HCT116 (cell line): ENCODE measurements around the gene MDM4.

Experiments used
- CEBPB ChIP-seq: IDR thresholded peaks from 2 replicates; pipeline ENCODE4 v1.6.1; 2012; ENCODE audit warnings: low read depth
- EZH2 ChIP-seq: fragments of 200-600 bp; sonication (generic); IDR thresholded peaks from 2 replicates; pipeline ENCODE4 v1.6.1; 2017; ENCODE audit warnings: antibody characterized with exemption, mixed run types
- POLR2A ChIP-seq: IDR thresholded peaks from 2 replicates; pipeline ENCODE4 v1.7.0; 2011; ENCODE audit warnings: borderline replicate concordance; ENCODE audit not compliant: insufficient read depth, insufficient read length; ENCODE audit errors: extremely low read depth
- SIN3A ChIP-seq: IDR thresholded peaks from 2 replicates; pipeline ENCODE4 v1.6.1; 2012; ENCODE audit warnings: low read depth
- TF ChIP-seq, protein P1 (sequence below), 3 experiments: fragments of 200-600 bp in 1 of 3; sonication (generic) in 1 of 3; IDR thresholded peaks in 2 of 3; conservative IDR thresholded peaks in 1 of 3; 2 replicates each; pipeline ENCODE4 v1.5.1; 2012 to 2017; ENCODE audit warnings: low read depth in 2 of 3, low read length in 2 of 3, antibody characterized with exemption in 1 of 3, borderline replicate concordance in 1 of 3, control low read depth in 1 of 3, mild to moderate bottlenecking in 1 of 3, mixed read lengths in 1 of 3, mixed run types in 1 of 3, moderate library complexity in 1 of 3; ENCODE audit not compliant: insufficient read depth in 1 of 3
- TF ChIP-seq, protein P2 (sequence below): IDR thresholded peaks from 2 replicates; pipeline ENCODE4 v1.6.1; 2012

DNA sequence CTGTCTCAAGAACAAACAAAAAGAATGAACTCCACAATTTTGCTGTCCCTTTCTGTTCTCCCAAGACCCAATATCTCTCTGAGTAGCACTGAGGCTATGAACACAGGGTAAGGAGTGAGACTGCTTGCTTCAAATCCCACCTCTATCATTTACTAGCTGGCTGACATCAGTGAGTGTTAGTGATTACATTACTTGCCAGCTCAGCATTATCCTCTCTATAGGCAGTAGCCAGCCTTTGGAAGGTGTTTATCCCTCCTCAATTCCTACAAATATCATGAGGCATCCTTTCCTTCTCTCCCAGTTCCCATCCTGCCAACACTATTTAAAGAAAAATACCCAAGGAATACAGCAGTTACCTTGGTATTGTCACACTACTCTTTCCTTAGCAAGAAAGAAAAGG lies 24.6 kb upstream of the MDM4 start:
- TF ChIP-seq, protein P1, sequence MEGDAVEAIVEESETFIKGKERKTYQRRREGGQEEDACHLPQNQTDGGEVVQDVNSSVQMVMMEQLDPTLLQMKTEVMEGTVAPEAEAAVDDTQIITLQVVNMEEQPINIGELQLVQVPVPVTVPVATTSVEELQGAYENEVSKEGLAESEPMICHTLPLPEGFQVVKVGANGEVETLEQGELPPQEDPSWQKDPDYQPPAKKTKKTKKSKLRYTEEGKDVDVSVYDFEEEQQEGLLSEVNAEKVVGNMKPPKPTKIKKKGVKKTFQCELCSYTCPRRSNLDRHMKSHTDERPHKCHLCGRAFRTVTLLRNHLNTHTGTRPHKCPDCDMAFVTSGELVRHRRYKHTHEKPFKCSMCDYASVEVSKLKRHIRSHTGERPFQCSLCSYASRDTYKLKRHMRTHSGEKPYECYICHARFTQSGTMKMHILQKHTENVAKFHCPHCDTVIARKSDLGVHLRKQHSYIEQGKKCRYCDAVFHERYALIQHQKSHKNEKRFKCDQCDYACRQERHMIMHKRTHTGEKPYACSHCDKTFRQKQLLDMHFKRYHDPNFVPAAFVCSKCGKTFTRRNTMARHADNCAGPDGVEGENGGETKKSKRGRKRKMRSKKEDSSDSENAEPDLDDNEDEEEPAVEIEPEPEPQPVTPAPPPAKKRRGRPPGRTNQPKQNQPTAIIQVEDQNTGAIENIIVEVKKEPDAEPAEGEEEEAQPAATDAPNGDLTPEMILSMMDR (IDR thresholded peaks at IDR 0.05 in 2 of 3, conservative IDR thresholded peaks at IDR 0.05 in 1 of 3; ENCODE audit: borderline replicate concordance in 1 of 3, insufficient read depth in 1 of 3, low read depth in 2 of 3, low read length in 2 of 3), result no peak
- no peak for TF ChIP-seq EZH2
- no peak for TF ChIP-seq POLR2A
- TF ChIP-seq, protein P2, sequence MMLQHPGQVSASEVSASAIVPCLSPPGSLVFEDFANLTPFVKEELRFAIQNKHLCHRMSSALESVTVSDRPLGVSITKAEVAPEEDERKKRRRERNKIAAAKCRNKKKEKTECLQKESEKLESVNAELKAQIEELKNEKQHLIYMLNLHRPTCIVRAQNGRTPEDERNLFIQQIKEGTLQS, result no peak
- TF ChIP-seq SIN3A, result no peak
- TF ChIP-seq CEBPB, result no peak
